Neuronal stem cell (in vitro differentiated cells): Measurements from ENCODE around the gene DDA1.

Experiments
- DNase-seq: peaks from one replicate; pipeline ENCODE4 v3.0.0-alpha.2; 2013; ENCODE audit warnings: low spot score
- H2AFZ ChIP-seq: one replicate; pipeline ENCODE4 v1.6.1; 2013; ENCODE audit warnings: mild to moderate bottlenecking, low read length, inconsistent platforms
- H2AK5ac ChIP-seq: 2 replicates; pipeline ENCODE4 v1.6.1; 2013; ENCODE audit warnings: low read depth, mild to moderate bottlenecking, inconsistent platforms, low read length, moderate library complexity, mixed read lengths
- H2BK120ac ChIP-seq: 2 replicates; pipeline ENCODE4 v1.6.1; 2013; ENCODE audit warnings: low read depth, mild to moderate bottlenecking, inconsistent platforms, low read length, moderate library complexity, mixed read lengths
- H2BK12ac ChIP-seq: one replicate; pipeline ENCODE4 v1.6.1; 2013; ENCODE audit warnings: low read length, inconsistent platforms
- H2BK15ac ChIP-seq: 2 replicates; pipeline ENCODE4 v1.6.1; 2013; ENCODE audit warnings: mild to moderate bottlenecking, low read length, inconsistent platforms, mixed read lengths
- H2BK5ac ChIP-seq: one replicate; pipeline ENCODE4 v1.6.1; 2013; ENCODE audit warnings: inconsistent platforms, mild to moderate bottlenecking, low read length, moderate library complexity
- H3K14ac ChIP-seq: one replicate; pipeline ENCODE4 v1.6.1; 2013; ENCODE audit warnings: low read length, inconsistent platforms
- H3K18ac ChIP-seq: 2 replicates; pipeline ENCODE4 v1.6.1; 2013; ENCODE audit warnings: low read length, inconsistent platforms
- H3K23ac ChIP-seq: 2 replicates; pipeline ENCODE4 v1.6.1; 2013; ENCODE audit warnings: low read depth, mild to moderate bottlenecking, mixed read lengths, low read length, inconsistent platforms; ENCODE audit not compliant: poor library complexity
- H3K27ac ChIP-seq: replicated peaks from 3 replicates; pipeline ENCODE4 v1.5.1; 2013; ENCODE audit warnings: low read length, inconsistent platforms
- H3K27me3 ChIP-seq, 3 experiments: 2 replicates each; pipeline ENCODE4 v1.6.1; 2013; ENCODE audit warnings: low read length in 3 of 3, mild to moderate bottlenecking in 2 of 3, inconsistent platforms in 1 of 3, low read depth in 1 of 3, mixed read lengths in 1 of 3, moderate library complexity in 1 of 3; ENCODE audit not compliant: control insufficient read depth in 3 of 3, insufficient read depth in 3 of 3
- H3K36me3 ChIP-seq, 2 donors: replicated peaks in 1 of 2; 2 replicates each; pipeline ENCODE4 v1.6.1; 2013; ENCODE audit warnings: low read length in 2 of 2; ENCODE audit not compliant: control insufficient read depth in 2 of 2, insufficient read depth in 2 of 2
- H3K4ac ChIP-seq: 2 replicates; pipeline ENCODE4 v1.6.1; 2013; ENCODE audit warnings: inconsistent platforms, mild to moderate bottlenecking, low read length, moderate library complexity
- H3K4me1 ChIP-seq, 2 donors: 1 replicate in 1 of 2; 2 replicates in 1 of 2; pipeline ENCODE4 v1.6.1; 2013; ENCODE audit warnings: low read length in 2 of 2, low read depth in 1 of 2; ENCODE audit not compliant: control insufficient read depth in 2 of 2, insufficient read depth in 1 of 2
- H3K4me2 ChIP-seq: one replicate; pipeline ENCODE4 v1.6.1; 2013; ENCODE audit warnings: mild to moderate bottlenecking, low read length, inconsistent platforms; ENCODE audit not compliant: insufficient read depth, poor library complexity, severe bottlenecking
- H3K4me3 ChIP-seq, 2 donors: 2 replicates each; pipeline ENCODE4 v1.5.1; 2013; ENCODE audit warnings: low read length in 2 of 2, mild to moderate bottlenecking in 2 of 2, inconsistent platforms in 1 of 2, moderate library complexity in 1 of 2
- H3K79me1 ChIP-seq: one replicate; pipeline ENCODE4 v1.6.1; 2013; ENCODE audit warnings: low read depth, mild to moderate bottlenecking, inconsistent platforms, low read length, moderate library complexity
- H3K9ac ChIP-seq: one replicate; pipeline ENCODE4 v1.6.1; 2013; ENCODE audit warnings: mild to moderate bottlenecking, low read depth, low read length, inconsistent platforms; ENCODE audit not compliant: poor library complexity
- H3K9me3 ChIP-seq, 2 donors: replicated peaks in 1 of 2; 2 replicates each; pipeline versions ENCODE3 to v1.6.1; 2013; ENCODE audit warnings: low read length in 2 of 2, mild to moderate bottlenecking in 2 of 2, inconsistent platforms in 1 of 2, low read depth in 1 of 2, mixed read lengths in 1 of 2, moderate library complexity in 1 of 2; ENCODE audit not compliant: control insufficient read depth in 2 of 2, insufficient read depth in 1 of 2
- H4K8ac ChIP-seq: one replicate; pipeline ENCODE4 v1.6.1; 2013; ENCODE audit warnings: low read depth, mild to moderate bottlenecking, inconsistent platforms, low read length, moderate library complexity
- H4K91ac ChIP-seq: one replicate; pipeline ENCODE4 v1.6.1; 2013; ENCODE audit warnings: low read length, low read depth, mild to moderate bottlenecking, inconsistent platforms; ENCODE audit not compliant: poor library complexity
- WGBS, 2 donors: extraction: QIAGEN DNeasy Blood & Tissue Kit; methylation state at CpG; one replicate each; pipeline ENCODE4 v1.1.7; 2013; ENCODE audit warnings: missing lambda C conversion rate in 2 of 2, mixed read lengths in 1 of 2; ENCODE audit not compliant: insufficient read length in 2 of 2, insufficient replicate concordance in 1 of 2; ENCODE audit errors: extremely low coverage in 2 of 2; 5-methylcytosine and 5-hydroxymethylcytosine counted together

The DDA1 gene

GRCh38 chr19:17338433-17339078 lies 29.2 kb downstream of the DDA1 start:
- H2BK5ac ChIP-seq: no peak overlapping the region
- peak overlapping the region; percentile 5 for H3K18ac ChIP-seq
- peak overlapping the region; percentile 96 for H3K4me2 ChIP-seq
- H3K14ac ChIP-seq: no peak overlapping the region
- H3K4me1 ChIP-seq: peaks cover 15 to 20% of the 10 kb centered on the region in 2 donors
- H2AFZ ChIP-seq: no peak overlapping the region
- H4K8ac ChIP-seq: no peak overlapping the region
- peak overlapping the region; percentile 16 for H3K23ac ChIP-seq
- H3K36me3 ChIP-seq: peaks cover 19 to 30% of the 10 kb centered on the region in 2 donors
- H4K91ac ChIP-seq: no peak overlapping the region
- no peaks in the 10 kb centered on the region for H3K9me3 ChIP-seq
- peaks cover 9% of the 10 kb centered on the region for H3K79me1 ChIP-seq
- H3K27ac ChIP-seq: no peak overlapping the region
- no peaks in the 10 kb centered on the region for H3K27me3 ChIP-seq
- WGBS, 2 donors: no CpG with 5 or more reads among the region's 30 CpGs
- peak overlapping the region; percentile 30 for H2BK12ac ChIP-seq
- H2BK120ac ChIP-seq: no peak overlapping the region
- peak overlapping the region; percentile 66 for H3K4ac ChIP-seq
- peak overlapping the region; percentile 92 for H3K9ac ChIP-seq
- peak overlapping the region; percentile 76 to 89 for H3K4me3 ChIP-seq
- no peak for DNase-seq
- peak overlapping the region; percentile 94 for H2AK5ac ChIP-seq
- no peak overlapping the region for H2BK15ac ChIP-seq

GRCh38 chr19:17339088-17339741 lies 29.9 kb downstream of the DDA1 start:
- peak overlapping the region; percentile 60 for H3K9ac ChIP-seq
- H2BK15ac ChIP-seq: no peak overlapping the region
- DNase-seq: no peak
- H3K4me2 ChIP-seq: peak overlapping the region; percentile 12
- no CpG with 5 or more reads among the region's 34 CpGs for WGBS, 2 donors
- H2BK12ac ChIP-seq: no peak overlapping the region
- H2BK120ac ChIP-seq: no peak overlapping the region
- H3K79me1 ChIP-seq: peaks cover 9% of the 10 kb centered on the region
- H3K36me3 ChIP-seq: peaks cover 19 to 30% of the 10 kb centered on the region in 2 donors
- H3K9me3 ChIP-seq: no peaks in the 10 kb centered on the region
- H3K27me3 ChIP-seq: no peaks in the 10 kb centered on the region
- H3K27ac ChIP-seq: no peak overlapping the region
- H3K14ac ChIP-seq: peak overlapping the region; percentile 56
- no peak overlapping the region for H3K4ac ChIP-seq
- H3K4me3 ChIP-seq: peak overlapping the region in 1 of 2 donors; percentile 76
- no peak overlapping the region for H3K23ac ChIP-seq
- no peak overlapping the region for H4K91ac ChIP-seq
- H2BK5ac ChIP-seq: peak overlapping the region; percentile 53
- H3K4me1 ChIP-seq: peaks cover 13 to 18% of the 10 kb centered on the region in 2 donors
- H3K18ac ChIP-seq: peak overlapping the region; percentile 71
- H2AFZ ChIP-seq: no peak overlapping the region
- no peak overlapping the region for H4K8ac ChIP-seq
- H2AK5ac ChIP-seq: peak overlapping the region; percentile 94

GRCh38 chr19:17340302-17340870 lies 31.0 kb downstream of the DDA1 start:
- no peak for DNase-seq
- H2BK120ac ChIP-seq: no peak overlapping the region
- H3K14ac ChIP-seq: no peak overlapping the region
- H3K4me1 ChIP-seq: peaks cover 9 to 16% of the 10 kb centered on the region in 2 donors
- no CpG with 5 or more reads among the region's 21 CpGs for WGBS, 2 donors
- no peak overlapping the region for H3K4me3 ChIP-seq
- H3K36me3 ChIP-seq: peaks cover 19 to 30% of the 10 kb centered on the region in 2 donors
- H2BK12ac ChIP-seq: no peak overlapping the region
- H3K9me3 ChIP-seq: no peaks in the 10 kb centered on the region
- H3K23ac ChIP-seq: no peak overlapping the region
- peak overlapping the region; percentile 75 for H2AK5ac ChIP-seq
- H3K9ac ChIP-seq: peak overlapping the region; percentile 44
- H3K27ac ChIP-seq: peak overlapping the region; percentile 46
- no peak overlapping the region for H2BK5ac ChIP-seq
- no peak overlapping the region for H4K91ac ChIP-seq
- H3K4ac ChIP-seq: no peak overlapping the region
- H3K4me2 ChIP-seq: peak overlapping the region; percentile 14
- peaks cover 9% of the 10 kb centered on the region for H3K79me1 ChIP-seq
- H3K18ac ChIP-seq: peak overlapping the region; percentile 65
- no peak overlapping the region for H4K8ac ChIP-seq
- H2AFZ ChIP-seq: no peak overlapping the region
- no peaks in the 10 kb centered on the region for H3K27me3 ChIP-seq
- no peak overlapping the region for H2BK15ac ChIP-seq

GRCh38 chr19:17340871-17341357 lies 31.6 kb downstream of the DDA1 start:
- no peak overlapping the region for H4K91ac ChIP-seq
- H2AK5ac ChIP-seq: peak overlapping the region; percentile 83
- H3K36me3 ChIP-seq: peaks cover 19 to 30% of the 10 kb centered on the region in 2 donors
- H4K8ac ChIP-seq: no peak overlapping the region
- peak overlapping the region; percentile 82 for H2BK5ac ChIP-seq
- no peak overlapping the region for H2AFZ ChIP-seq
- no peak overlapping the region for H2BK12ac ChIP-seq
- H3K9me3 ChIP-seq: no peaks in the 10 kb centered on the region
- H3K4me2 ChIP-seq: peak overlapping the region; percentile 14
- WGBS, 2 donors: no CpG with 5 or more reads among the region's 17 CpGs
- H3K14ac ChIP-seq: no peak overlapping the region
- H3K27me3 ChIP-seq: no peaks in the 10 kb centered on the region
- no peak overlapping the region for H3K4me3 ChIP-seq
- DNase-seq: no peak
- H3K18ac ChIP-seq: peak overlapping the region; percentile 52
- peaks cover 9 to 16% of the 10 kb centered on the region in 2 donors for H3K4me1 ChIP-seq
- no peak overlapping the region for H2BK15ac ChIP-seq
- peak overlapping the region; percentile 50 for H3K9ac ChIP-seq
- no peak overlapping the region for H3K23ac ChIP-seq
- no peak overlapping the region for H3K4ac ChIP-seq
- peak overlapping the region; percentile 61 for H2BK120ac ChIP-seq
- peak overlapping the region; percentile 24 for H3K27ac ChIP-seq
- H3K79me1 ChIP-seq: peaks cover 9% of the 10 kb centered on the region
